ENCODE measurements around the gene CERCAM. TPM values are rescaled to one million over a fixed set of nuclear protein-coding genes. Genes with fewer than 3 reads are reported as not detected.

The CERCAM gene
- total RNA-seq, 4 donors from 2014 or later: 2.2 to 18.3 (median 6.2) TPM

- intact Hi-C loops (cut with DNase I): no loop called here
- Histone ChIP-seq H3K4me3 (no peak overlapping the region), H3K4me1 (peaks cover 0 to 29% (median 0%) of the 10 kb centered on the region in 3 donors), H3K36me3 (peaks cover 27 to 100% (median 46%) of the 10 kb centered on the region in 3 donors), H3K9me3 (no peaks in the 10 kb centered on the region), H3K27me3 (no peaks in the 10 kb centered on the region), H3K27ac (no peak overlapping the region)
- no peak for DNase-seq
- TF ChIP-seq POLR2A (IDR thresholded peaks at IDR 0.05): no peak
- TF ChIP-seq CTCF (IDR thresholded peaks at IDR 0.05): no peak
- WGBS, 2 donors: 83 to 86% methylated on average over 7 of the region's 7 CpGs
Observed at GRCh38 chr9:128384801-128385495, 35.7 kb upstream of the CERCAM start.

GRCh38 chr9:128385496-128386460 is 34.9 kb upstream of the CERCAM start:
- Histone ChIP-seq H3K27me3 (no peaks in the 10 kb centered on the region), H3K36me3 (peaks cover 23 to 100% (median 50%) of the 10 kb centered on the region in 3 donors), H3K27ac (no peak overlapping the region), H3K4me3 (no peak overlapping the region), H3K9me3 (no peaks in the 10 kb centered on the region), H3K4me1 (peaks cover 0 to 29% (median 0%) of the 10 kb centered on the region in 3 donors)
- 81 to 86% methylated on average over 5 to 10 of the region's 18 CpGs for WGBS, 2 donors
- no peak for TF ChIP-seq CTCF (IDR thresholded peaks at IDR 0.05)
- no peak for TF ChIP-seq POLR2A (IDR thresholded peaks at IDR 0.05)
- intact Hi-C loops (cut with DNase I): no loop called here
- no peak for DNase-seq

- Histone ChIP-seq H3K27ac (no peak overlapping the region), H3K36me3 (peaks cover 28 to 100% (median 47%) of the 10 kb centered on the region in 3 donors), H3K4me1 (peaks cover 0 to 13% (median 0%) of the 10 kb centered on the region in 3 donors), H3K27me3 (no peaks in the 10 kb centered on the region), H3K9me3 (no peaks in the 10 kb centered on the region), H3K4me3 (no peak overlapping the region)
- WGBS, 2 donors: 78 to 90% methylated on average over 7 to 9 of the region's 10 CpGs
- DNase-seq: no peak
- TF ChIP-seq POLR2A (IDR thresholded peaks at IDR 0.05) (no peak), CTCF (IDR thresholded peaks at IDR 0.05) (no peak)
- intact Hi-C loops (cut with DNase I): no loop called here
Observed at GRCh38 chr9:128388150-128388549, 32.5 kb upstream of the CERCAM start.

DNA sequence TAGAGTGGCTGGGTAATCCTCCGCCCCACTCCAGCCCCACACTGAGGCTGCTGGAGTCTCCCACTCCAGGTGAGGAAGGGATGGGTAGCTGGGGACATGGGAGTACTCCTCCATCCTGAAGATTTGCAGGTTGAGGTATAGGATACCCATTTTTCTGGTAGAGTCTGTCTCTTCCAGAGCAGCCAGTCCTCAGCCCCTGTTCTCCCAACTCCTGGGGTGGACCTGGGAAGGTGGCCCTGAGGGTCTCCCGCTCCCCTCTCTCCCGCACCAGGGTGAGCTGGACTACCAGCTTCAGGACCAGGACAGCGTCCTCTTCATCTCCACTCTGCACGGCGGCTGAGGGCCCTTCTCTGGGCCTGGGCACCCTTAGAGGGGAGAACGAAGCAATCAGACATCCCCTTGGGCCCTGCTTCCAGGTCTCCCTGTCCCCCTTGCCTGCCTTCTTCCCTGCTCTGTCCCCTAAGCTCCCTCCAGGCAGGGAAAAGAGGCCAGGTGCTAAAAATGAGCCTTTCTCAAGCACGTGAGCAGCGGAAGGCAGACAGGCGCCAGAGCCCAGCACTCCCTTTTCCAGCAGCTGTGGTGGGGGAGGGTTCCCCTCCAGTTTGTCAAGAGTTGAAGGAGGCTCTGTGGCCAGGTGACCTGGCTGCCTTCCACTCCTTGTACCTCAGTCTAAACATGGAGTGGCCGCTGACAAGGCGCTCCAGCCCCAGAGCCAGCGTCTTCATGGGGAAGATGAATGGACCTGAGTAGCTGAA is 31.1 kb upstream of the CERCAM start:
- peaks cover 28 to 90% (median 41%) of the 10 kb centered on the region in 3 donors for H3K36me3 ChIP-seq
- no peak overlapping the region for H3K27ac ChIP-seq
- no peaks in the 10 kb centered on the region for H3K4me1 ChIP-seq
- TF ChIP-seq CTCF (IDR thresholded peaks at IDR 0.05) (no peak), POLR2A (IDR thresholded peaks at IDR 0.05) (no peak)
- DNase-seq: no peak
- no peaks in the 10 kb centered on the region for H3K9me3 ChIP-seq
- 88 to 100% methylated on average over 1 to 4 of the region's 13 CpGs for WGBS, 2 donors
- no peaks in the 10 kb centered on the region for H3K27me3 ChIP-seq
- H3K4me3 ChIP-seq: no peak overlapping the region
- intact Hi-C loops (cut with DNase I): no loop called here

Data from esophagus squamous epithelium (tissue), 5 donors.